Transverse colon (tissue), 4 donors: ENCODE measurements around the gene CPOX.

Experiments
- EP300 ChIP-seq: sonication (generic); formaldehyde crosslinking; IDR thresholded peaks from one replicate; pipeline ENCODE4 v1.6.1; 2017; ENCODE audit warnings: antibody characterized with exemption, low read depth
- POLR2A ChIP-seq: fragments of 450-650 bp; IDR thresholded peaks from one replicate; pipeline ENCODE4 v1.6.1; 2016; ENCODE audit warnings: antibody characterized with exemption, mild to moderate bottlenecking, moderate library complexity
- POLR2AphosphoS5 ChIP-seq, 3 donors: sonication (generic); formaldehyde crosslinking; IDR thresholded peaks; one replicate each; pipeline ENCODE4 v1.6.1; 2016; ENCODE audit warnings: antibody characterized with exemption in 3 of 3
- TF ChIP-seq, protein P1 (sequence below), 5 experiments: fragments of 200-600 bp in 3 of 5; fragments of 450-650 bp in 2 of 5; sonication (generic) in 3 of 5; IDR thresholded peaks; 1 replicate in 2 of 5; 2 replicates in 3 of 5; pipeline ENCODE4 v1.5.1; 2016 to 2017; ENCODE audit warnings: antibody characterized with exemption in 5 of 5, inconsistent platforms in 3 of 5, mild to moderate bottlenecking in 2 of 5, moderate library complexity in 1 of 5

DNA sequence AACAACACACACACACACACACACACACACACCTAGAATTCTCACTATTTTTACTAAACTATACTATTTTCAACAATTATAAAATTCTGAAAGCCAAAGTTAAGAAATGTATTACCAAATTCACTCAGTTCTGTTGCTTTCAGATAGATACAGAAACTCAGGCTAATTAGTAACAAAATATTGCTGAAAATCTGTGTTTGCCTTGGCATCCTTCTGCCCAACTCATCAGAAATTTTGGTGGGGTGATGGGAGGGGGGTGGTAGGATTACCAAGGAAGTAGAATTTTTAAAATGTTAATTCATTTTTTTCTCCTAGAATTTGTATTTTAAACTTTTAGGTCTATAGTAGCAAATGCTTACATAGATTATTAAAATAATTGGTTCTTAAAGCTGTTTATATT, 2.7 kb upstream of the CPOX start:
- TF ChIP-seq POLR2AphosphoS5 (IDR thresholded peaks at IDR 0.05): no peak
- TF ChIP-seq, protein P1, sequence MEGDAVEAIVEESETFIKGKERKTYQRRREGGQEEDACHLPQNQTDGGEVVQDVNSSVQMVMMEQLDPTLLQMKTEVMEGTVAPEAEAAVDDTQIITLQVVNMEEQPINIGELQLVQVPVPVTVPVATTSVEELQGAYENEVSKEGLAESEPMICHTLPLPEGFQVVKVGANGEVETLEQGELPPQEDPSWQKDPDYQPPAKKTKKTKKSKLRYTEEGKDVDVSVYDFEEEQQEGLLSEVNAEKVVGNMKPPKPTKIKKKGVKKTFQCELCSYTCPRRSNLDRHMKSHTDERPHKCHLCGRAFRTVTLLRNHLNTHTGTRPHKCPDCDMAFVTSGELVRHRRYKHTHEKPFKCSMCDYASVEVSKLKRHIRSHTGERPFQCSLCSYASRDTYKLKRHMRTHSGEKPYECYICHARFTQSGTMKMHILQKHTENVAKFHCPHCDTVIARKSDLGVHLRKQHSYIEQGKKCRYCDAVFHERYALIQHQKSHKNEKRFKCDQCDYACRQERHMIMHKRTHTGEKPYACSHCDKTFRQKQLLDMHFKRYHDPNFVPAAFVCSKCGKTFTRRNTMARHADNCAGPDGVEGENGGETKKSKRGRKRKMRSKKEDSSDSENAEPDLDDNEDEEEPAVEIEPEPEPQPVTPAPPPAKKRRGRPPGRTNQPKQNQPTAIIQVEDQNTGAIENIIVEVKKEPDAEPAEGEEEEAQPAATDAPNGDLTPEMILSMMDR (IDR thresholded peaks at IDR 0.05): no peak
- no peak for TF ChIP-seq EP300
- no peak for TF ChIP-seq POLR2A
